ENCODE results near the gene TMEFF1. TPM values are rescaled to one million over a fixed set of nuclear protein-coding genes. Genes with fewer than 3 reads are reported as not detected.
A peak's percentile ranks its signal among the peaks of the same experiment; 100 is the strongest.
"Not testable (repeated sequence)": the region's sequence is repeated elsewhere in the genome, so short reads cannot be mapped to it uniquely, and the experiment has no call there.

Gene TMEFF1
- total and polyA plus RNA-seq, 2 experiments from 2014 or later: 22.3 to 34.2 TPM

GRCh38 chr9:100437860-100438805 is 34.8 kb upstream of the TMEFF1 start:
- H3K27me3 ChIP-seq: no peaks in the 10 kb centered on the region
- no peak overlapping the region for H3K27ac ChIP-seq
- DNase-seq (ENCODE audit: low read depth in 1 of 2, low spot score in 1 of 2): peak; percentile 72 to 83
- H3K4me3 ChIP-seq: no peak overlapping the region
- TF ChIP-seq CTCF (IDR thresholded peaks at IDR 0.05; ENCODE audit: low read depth, low read length): peak; percentile 98
- H3K9me3 ChIP-seq (ENCODE audit: low read depth): no peaks in the 10 kb centered on the region
- no peaks in the 10 kb centered on the region for H3K4me1 ChIP-seq (ENCODE audit: low read depth)
- no peaks in the 10 kb centered on the region for H3K36me3 ChIP-seq

- no peaks in the 10 kb centered on the region for H3K9me3 ChIP-seq (ENCODE audit: low read depth)
- no peak for TF ChIP-seq CTCF (IDR thresholded peaks at IDR 0.05; ENCODE audit: low read depth, low read length)
- no peaks in the 10 kb centered on the region for H3K36me3 ChIP-seq
- peak; percentile 44 to 74 for DNase-seq (ENCODE audit: low read depth in 1 of 2, low spot score in 1 of 2)
- no peak overlapping the region for H3K4me3 ChIP-seq
- H3K4me1 ChIP-seq (ENCODE audit: low read depth): peaks cover 11% of the 10 kb centered on the region
- H3K27ac ChIP-seq: peak overlapping the region; percentile 89
- no peaks in the 10 kb centered on the region for H3K27me3 ChIP-seq
Observed at GRCh38 chr9:100440071-100440470, 32.9 kb upstream of the TMEFF1 start.

DNA sequence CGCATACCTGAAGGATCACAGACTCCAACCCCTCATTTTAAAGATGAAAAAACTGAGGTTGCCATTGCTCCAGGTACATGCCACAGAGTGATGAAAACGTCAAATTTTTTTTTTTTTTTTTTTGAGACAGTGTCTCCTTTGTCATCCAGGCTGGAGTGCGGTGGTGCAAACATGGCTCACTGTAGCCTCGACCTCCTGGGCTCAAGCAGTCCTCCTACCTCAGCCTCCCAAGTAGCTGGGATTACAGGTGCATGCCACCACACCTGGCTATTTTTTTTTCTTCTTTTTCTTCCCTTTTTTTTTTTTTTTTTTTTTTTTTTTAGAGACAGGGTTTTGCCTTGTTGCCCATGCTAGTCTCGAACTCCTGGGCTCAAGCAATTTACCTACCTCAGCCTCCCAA is 32.5 kb upstream of the TMEFF1 start:
- H3K27me3 ChIP-seq; H3K36me3 ChIP-seq; H3K9me3 ChIP-seq (ENCODE audit: low read depth); H3K4me3 ChIP-seq; DNase-seq (ENCODE audit: low read depth in 1 of 2, low spot score in 1 of 2): not testable (repeated sequence)
- Histone ChIP-seq H3K4me1 (ENCODE audit: low read depth) (peaks cover 16% of the 10 kb centered on the region), H3K27ac (peak overlapping the region; percentile 89)

GRCh38 chr9:100441911-100442361 is 31.0 kb upstream of the TMEFF1 start:
- H3K27me3 ChIP-seq: no peaks in the 10 kb centered on the region
- H3K27ac ChIP-seq: no peak overlapping the region
- no peak for TF ChIP-seq CTCF (IDR thresholded peaks at IDR 0.05; ENCODE audit: low read depth, low read length)
- H3K36me3 ChIP-seq: no peaks in the 10 kb centered on the region
- H3K4me1 ChIP-seq (ENCODE audit: low read depth): peaks cover 24% of the 10 kb centered on the region
- DNase-seq (ENCODE audit: low read depth in 1 of 2, low spot score in 1 of 2): no peak
- H3K4me3 ChIP-seq: no peak overlapping the region
- H3K9me3 ChIP-seq (ENCODE audit: low read depth): no peaks in the 10 kb centered on the region

- Histone ChIP-seq H3K9me3 (ENCODE audit: low read depth) (no peaks in the 10 kb centered on the region), H3K27ac (peak overlapping the region; percentile 52), H3K36me3 (no peaks in the 10 kb centered on the region), H3K4me1 (ENCODE audit: low read depth) (peaks cover 24% of the 10 kb centered on the region), H3K4me3 (no peak overlapping the region), H3K27me3 (no peaks in the 10 kb centered on the region)
- no peak for TF ChIP-seq CTCF (IDR thresholded peaks at IDR 0.05; ENCODE audit: low read depth, low read length)
- DNase-seq (ENCODE audit: low read depth in 1 of 2, low spot score in 1 of 2): peak; percentile 14 to 34
Observed at GRCh38 chr9:100443781-100444768, 28.9 kb upstream of the TMEFF1 start.

Measured in cardiac muscle cell (in vitro differentiated cells and primary cell).